Renal cortical epithelial cell (primary cell): Measurements from ENCODE around the gene NFE2L3. TPM values are rescaled to one million over a fixed set of nuclear protein-coding genes. Genes with fewer than 3 reads are reported as not detected.
"Not testable (repeated sequence)": the region's sequence is repeated elsewhere in the genome, so short reads cannot be mapped to it uniquely, and the experiment has no call there.

ENCODE experiments used
- DNase-seq: peaks from one replicate; pipeline ENCODE4 v3.0.0-alpha.2; 2011; ENCODE audit warnings: low read depth
- total RNA-seq: library from RNA; depleted of rRNA; stranded (reverse); fragments of >200 nt; gene quantifications from 2 replicates; pipeline ENCODE4 v1.2.3, GENCODE V29; 2014

NFE2L3 gene
- total RNA-seq, 1 donor from 2014 or later, result 49.2 TPM

GRCh38 chr7:26147646-26148306, 4.2 kb upstream of the NFE2L3 start:
- DNase-seq, result not testable (repeated sequence)

- not testable (repeated sequence) for DNase-seq
These were observed 3.7 kb upstream of the NFE2L3 start for GRCh38 chr7:26148307-26148700.

GRCh38 chr7:26149391-26149977, 2.5 kb upstream of the NFE2L3 start:
- DNase-seq, result no peak

- DNase-seq, result no peak
These were observed 902 bp upstream of the NFE2L3 start for GRCh38 chr7:26151096-26151495.

GRCh38 chr7:26151650-26151952, 397 bp upstream of the NFE2L3 start:
- DNase-seq, result no peak

- not testable (repeated sequence) for DNase-seq
These were observed 813 bp downstream of the NFE2L3 start for GRCh38 chr7:26152782-26153240.

GRCh38 chr7:26153241-26153822, 1.3 kb downstream of the NFE2L3 start:
- DNase-seq, result peak; percentile 43

- DNase-seq, result peak; percentile 67
These were observed 2.1 kb downstream of the NFE2L3 start for GRCh38 chr7:26153823-26154783.

GRCh38 chr7:26155531-26156375, 3.8 kb downstream of the NFE2L3 start:
- peak; percentile 86 for DNase-seq

GRCh38 chr7:26156451-26157420, 4.7 kb downstream of the NFE2L3 start:
- peak; percentile 96 for DNase-seq

- DNase-seq, result no peak
These were observed 5.6 kb downstream of the NFE2L3 start for GRCh38 chr7:26157520-26158105.

- peak; percentile 84 for DNase-seq
These were observed 7.2 kb downstream of the NFE2L3 start for GRCh38 chr7:26159243-26159642.

GRCh38 chr7:26160896-26161295, 8.9 kb downstream of the NFE2L3 start:
- no peak for DNase-seq

- DNase-seq, result no peak
These were observed 10.4 kb downstream of the NFE2L3 start for GRCh38 chr7:26162431-26162830.

- DNase-seq, result not testable (repeated sequence)
These were observed 11.8 kb downstream of the NFE2L3 start for GRCh38 chr7:26163804-26164203.

GRCh38 chr7:26165950-26166683, 14.1 kb downstream of the NFE2L3 start:
- DNase-seq, result no peak

- DNase-seq, result peak; percentile 64
These were observed 14.8 kb downstream of the NFE2L3 start for GRCh38 chr7:26166684-26167266.

GRCh38 chr7:26167303-26167934, 15.4 kb downstream of the NFE2L3 start:
- peak; percentile 64 for DNase-seq
